Activated CD8-positive, alpha-beta memory T cell treated with anti-CD3 and anti-CD28 coated beads for 4 hours (primary cell): ENCODE results near the gene CDX1.

Experiments
- DNase-seq, 2 donors: peaks; one replicate each; pipeline ENCODE4 v3.0.0-alpha.2; 2020; ENCODE audit warnings: low read depth in 2 of 2

Gene CDX1

DNA sequence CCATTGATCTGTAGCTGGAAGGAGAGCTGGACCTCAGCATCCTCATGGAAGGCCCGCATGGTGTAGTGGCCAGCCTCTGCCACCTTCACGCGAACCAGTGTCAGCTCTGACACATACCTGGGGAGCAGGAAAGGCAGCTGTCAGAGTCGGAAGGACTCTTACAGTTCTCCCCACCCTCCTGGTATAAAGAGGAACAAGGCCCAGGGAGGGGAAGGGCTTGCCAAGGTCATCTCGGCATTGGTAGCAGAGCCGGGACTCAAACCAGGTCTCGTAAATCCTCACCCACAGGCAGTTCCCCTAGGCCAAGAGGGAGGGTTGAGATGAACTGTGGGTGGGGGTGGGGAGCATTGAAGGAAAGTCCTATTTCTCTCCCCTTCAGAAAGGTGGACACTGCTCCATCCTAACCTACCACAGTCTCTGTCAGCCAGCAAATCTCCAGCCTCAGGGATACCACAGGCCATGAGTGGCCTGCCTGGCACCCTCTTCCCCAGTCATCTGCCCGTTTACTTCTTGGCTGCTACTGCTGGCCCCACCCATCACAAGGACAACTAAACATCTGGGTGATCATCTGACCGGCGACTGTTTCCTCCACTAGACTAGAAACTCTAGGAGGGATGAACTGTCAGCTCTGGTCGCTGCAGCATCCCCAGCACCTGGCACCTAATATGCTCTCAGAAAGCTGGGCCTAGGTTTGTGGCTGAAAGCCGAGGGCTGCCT, 34.4 kb upstream of the CDX1 start:
- no peak for DNase-seq

DNA sequence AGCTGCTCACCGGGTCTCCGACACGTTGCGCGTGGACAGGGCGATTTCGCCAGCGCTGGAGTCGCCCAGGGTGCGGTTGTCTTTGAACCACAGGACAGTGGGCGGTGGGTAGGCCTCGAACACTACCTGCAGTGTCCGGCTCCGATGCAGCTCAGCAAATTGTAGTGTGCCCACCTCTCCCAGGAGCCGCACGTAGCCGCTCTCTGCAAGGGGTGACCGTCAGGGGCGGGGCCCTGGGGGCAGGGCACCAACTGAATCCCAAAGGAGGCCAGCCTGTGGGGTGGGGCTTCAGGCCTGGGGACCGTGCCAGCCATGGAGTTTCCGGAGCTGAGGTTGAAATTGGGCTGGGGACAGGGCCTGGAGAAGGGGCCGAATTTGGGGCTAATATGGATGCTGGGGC, 33.8 kb upstream of the CDX1 start:
- DNase-seq: no peak

DNA sequence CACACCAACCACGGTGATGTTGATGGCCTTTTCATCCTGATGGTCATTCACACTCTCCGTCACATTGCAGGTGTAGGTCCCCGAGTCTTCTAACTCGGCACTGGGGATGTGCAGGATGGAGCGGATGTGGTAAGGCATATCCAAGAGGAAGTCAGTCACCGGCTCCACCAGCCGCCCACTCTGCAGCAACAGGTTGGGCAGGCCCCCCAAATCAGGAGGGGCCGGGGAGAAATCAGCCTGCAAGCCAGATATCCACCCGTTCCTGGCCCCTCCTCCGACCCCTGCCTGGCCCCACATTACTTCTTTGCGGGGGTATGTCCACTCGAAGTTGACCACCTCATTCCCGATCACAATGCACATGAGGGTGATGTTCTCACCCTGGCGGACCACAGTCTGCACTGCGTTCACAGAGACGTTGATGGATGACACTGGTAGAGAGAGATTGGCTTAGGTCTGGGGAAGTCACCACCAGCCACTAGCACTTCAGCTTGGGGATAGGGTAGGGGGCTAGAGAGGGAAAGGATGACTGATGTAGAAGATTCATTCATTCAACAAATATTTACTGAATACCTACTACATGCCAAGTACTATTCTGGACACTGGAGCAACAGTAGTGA, 32.9 kb upstream of the CDX1 start:
- DNase-seq: no peak

DNA sequence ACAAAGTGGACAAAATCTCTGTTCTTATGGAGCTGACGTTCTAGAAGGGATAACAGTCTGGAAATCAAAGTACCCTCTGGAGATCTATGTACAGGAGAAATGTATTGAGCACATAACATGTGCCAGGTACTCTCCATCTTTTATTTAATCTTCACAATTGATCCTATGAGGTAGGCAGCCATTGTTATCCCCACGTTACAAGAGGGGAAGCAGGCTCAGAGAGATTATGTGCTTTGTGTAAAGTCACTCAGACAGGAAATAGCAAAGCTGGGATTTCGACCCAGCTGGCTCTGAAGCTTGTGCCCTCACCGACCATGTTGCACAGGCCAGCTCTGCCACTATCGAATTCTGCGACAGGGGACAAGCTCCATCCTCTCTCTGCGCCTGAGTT, 32.4 kb upstream of the CDX1 start:
- DNase-seq: no peak

DNA sequence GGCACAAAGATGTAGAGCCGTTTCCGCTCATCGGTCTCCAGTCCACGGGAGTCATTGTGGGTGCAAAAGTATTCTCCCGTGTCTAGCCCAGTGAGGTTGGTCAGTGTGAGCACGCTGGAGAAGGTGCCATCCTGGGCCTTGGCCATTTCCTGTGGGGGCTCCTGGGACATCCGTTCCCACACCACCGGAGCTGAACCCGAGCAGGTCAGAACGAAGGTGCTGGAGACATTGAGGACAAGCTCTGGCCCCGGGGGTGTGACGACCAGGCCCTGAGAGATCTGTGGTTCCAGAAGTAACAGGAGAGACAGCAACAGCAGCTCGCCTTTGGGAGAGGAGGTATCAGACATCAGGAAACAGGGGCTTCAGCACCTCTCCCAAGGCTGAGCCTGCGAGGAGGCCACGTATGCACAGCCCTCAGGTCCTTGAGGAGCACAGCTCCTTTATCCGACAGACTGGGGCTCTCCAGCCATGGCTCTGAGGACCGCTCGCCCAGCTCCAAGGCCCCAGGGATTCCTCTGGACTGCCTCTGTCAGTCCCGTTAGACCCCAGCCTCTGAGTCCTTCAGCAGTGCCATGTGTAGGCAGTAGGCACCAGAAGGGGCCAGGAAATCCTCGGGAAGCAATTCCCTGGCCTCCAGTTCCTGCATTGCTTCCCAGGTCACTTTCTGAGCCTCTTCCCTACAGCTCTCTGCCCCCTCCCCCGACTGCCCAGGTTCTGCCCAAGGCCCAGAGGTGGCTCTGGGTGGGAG, 30.8 kb upstream of the CDX1 start:
- DNase-seq: no peak

DNA sequence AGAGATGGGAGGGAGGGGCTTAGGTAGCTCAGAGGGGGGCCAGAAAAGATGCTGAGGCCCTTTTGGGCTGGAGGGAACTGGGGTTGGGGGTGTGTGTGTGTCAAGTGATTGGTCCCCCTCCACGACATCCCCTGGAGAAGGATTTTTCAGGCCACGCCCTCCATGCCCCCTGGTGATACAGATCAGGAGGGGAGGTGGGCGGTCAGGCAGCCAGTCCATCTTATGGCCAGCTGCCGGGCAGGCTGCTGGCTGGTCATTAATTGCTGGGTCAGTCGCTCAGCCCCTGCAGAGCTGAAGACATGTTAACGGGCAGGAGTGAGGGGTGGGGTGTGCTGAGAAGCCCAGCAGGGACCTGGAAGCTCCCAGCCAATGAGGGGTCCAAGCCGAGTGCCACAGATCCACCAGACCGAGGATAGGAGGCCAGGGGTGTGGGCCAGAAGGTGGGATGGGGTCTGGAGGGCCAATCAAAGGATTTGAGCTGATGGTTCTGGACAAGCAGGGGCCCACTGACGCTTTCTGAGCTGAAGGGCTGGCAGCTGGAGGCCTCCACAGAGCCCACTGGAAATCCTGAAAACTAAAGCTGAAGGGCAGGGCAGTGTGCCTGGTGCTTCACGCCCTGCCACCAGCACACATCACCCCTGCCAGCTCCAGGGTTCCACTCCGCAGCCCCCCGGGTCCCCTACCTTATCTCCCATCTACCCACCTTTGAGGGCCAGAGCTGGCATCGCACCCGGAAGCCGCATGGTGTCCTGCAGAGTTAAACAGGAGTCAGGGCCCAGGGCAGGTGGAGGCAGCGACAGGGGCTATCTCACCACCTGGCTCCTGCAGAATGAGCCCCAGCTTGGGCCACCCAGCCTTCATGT, 30.0 kb upstream of the CDX1 start:
- no peak for DNase-seq

DNA sequence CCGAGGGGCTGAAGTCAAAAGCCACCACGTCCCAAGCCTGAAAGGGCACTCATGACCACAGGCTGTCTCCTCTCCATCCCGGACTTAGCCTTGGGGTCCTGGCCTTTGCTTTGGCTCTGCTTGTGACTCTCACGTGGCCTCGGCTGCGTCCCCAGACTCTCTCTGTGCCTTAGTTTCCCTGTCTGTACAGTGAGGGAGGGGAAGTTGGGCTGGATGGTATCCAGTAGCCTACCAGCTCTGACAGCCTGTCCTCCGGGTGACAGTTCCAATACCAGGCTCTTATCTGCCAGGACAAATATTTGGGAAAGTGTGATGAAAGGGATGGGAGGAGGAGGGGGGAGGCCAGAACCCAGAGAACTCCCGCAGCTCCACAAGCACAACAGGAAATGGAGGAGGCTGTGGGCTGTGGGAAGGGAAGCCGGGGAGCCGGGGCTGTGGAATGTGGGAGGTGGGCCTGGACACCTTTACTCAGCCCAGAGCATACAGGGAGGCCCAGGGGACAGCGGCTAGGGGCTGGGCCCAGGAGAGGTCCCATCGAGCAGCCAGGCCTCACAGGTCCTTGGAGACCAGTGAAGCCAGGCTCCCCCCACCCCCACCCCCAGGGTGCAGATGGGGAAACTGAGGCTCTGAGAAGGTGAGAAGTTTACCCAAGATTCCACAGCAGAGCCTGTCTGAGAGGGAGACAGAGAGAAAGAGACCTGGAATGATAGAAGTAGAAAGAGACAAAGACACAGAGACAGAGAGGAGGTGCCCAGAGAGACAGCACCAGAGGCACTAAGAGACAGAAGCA, 29.2 kb upstream of the CDX1 start:
- DNase-seq: no peak

DNA sequence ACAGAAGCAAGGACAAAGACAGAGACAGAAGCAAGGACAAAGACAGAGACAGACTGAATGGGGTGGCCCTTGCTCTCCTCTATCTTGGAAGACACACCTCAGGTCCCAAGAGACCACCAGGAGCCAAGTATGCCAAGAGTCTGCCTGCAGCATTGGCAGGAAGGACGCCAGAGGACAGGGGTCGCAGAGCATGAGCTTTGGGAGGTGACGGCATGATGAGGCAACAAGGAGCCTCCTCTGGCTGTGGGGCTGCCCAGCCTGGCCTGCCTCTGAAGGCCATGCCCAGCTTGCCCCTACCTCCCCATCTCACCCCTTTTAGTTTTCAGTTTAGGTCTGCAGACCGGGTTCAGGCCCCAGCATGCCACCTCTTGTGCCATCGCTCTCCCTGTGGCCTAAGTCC, 28.6 kb upstream of the CDX1 start:
- no peak for DNase-seq

DNA sequence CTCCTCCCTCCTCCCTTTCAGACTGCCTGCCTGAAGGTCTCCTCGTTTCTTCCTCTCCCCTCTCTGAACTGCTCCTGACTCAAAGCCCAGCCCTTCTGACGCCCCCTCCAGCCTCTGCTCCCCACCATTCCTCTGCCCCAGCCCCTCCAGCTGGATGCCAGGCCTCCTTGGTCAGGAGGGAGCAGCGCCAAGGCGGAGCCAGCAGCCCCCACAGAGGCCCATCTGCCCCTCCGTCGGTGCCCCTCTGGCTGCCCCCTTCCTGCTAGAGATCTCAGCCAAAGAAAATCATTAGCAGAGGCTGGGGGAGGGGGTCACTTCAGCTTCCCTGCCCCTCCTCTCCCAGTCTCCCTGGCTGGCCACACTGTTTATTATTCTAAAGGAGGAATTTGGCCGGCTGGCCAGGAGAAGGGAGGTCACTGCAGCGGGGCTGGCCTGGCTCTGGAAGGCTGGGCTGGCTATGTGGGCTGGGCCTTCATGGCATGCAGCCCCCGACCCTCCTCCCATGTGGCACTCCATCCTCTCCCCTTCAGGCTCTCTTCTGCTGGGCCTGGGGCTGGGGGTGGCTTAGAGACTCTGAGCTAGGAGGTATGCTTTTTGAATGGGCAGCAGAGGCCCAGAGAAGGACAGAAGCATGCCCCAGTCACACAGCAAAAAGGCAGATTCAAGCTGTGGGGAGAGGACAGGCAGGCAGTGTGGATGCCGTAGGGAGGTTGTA, 27.9 kb upstream of the CDX1 start:
- DNase-seq: no peak

DNA sequence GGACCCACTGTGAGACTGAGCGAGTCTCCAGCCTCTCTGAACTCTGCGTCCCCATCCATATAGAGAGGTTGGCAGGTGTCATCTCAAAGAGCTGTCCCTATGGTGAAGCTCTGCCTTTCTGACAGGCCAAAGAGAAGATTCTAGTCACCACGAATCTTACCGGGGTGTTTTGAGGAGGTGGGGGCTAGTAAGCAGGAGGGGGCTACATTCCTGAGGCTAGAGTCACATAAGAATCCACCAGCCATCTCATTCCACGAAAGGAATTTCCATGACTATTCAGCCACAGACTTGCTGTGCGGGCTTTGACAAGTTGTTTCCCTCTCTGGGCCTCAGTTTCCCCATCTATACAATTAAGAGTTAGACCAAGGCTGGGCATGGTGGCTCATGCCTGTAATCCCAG, 27.2 kb upstream of the CDX1 start:
- no peak for DNase-seq

DNA sequence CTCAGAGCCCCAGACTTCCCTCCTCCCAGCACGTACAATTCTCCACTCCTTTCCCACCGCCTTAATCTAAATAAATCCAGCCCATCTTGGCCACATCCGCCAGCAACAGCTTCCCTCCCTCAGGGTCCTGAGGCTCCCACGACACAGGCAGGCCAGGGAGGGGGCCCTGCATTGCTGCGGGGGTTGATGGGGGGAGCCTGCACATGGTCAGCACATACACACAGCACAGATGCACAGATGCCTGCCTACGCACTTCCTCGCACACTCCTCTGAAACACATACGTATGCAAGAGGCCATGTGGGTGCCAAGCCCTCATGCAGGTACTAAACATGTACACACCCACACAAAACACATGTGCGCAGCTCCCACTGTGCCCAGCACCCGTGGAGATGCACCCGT, 25.7 kb upstream of the CDX1 start:
- DNase-seq: no peak

DNA sequence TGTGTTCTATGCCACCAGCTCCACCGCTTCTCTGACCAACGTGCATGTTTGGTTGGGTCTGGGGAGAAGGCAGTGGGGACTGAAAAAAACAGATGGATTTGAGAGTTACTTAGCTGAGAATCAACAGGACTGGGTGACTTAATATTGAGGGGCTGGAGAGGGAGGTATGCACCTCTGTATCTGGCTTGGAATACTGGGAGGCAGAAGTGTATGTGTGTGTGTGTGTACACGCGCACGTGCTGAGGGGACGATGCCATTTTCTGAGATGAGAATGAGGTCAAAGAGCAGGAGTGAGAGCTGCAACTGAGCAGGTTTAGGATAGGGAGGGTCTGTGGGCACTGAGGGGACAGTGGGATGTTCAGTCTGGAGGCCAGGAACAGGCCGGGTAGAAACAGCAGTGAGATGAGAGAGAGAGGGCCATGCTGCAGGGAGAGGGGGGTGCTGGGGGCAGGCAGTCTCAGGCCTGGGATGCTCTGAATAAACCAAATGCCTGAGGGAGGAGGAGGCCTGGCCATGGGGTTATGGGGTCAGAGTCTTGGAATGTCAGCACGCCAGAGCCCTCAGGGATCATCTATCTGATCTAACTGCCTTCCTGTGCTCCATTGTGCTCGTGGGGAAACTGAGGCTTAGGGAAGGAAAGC, 24.9 kb upstream of the CDX1 start:
- no peak for DNase-seq

DNA sequence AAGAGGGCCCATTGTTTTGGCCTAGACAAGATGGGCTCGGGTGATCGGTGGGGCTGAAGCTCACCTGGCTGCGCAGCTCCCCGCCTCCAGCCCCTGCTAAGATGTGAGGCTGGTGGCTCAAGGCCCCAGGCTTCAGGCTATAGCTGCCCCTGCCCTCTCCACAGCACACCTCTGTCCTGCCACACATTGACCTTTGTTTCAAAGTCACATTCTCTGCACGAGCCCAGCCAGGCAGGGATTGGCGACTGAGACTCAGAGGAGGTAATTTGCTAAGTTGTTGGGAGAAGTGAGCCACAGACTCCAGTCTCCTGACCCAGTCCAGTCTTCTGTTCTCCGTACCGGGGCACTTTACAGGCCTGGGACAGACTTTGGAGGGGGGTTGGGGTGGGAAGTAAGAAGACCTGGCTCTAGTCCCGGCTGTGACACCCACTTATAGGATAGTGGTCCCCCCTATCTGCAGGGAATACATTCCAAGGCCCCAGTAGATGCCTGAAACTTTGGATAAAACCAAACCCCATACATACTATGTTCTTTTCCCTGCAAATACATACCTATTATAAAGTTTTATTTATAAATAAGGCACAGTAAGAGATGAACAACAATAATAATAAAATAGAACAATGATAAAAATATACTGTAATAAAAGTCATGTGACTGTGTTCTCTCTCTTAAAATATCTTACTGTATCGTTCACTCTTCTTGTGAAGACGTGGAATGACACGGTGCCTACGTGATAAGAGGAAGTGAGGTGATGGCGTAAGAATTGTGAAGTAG, 24.2 kb upstream of the CDX1 start:
- DNase-seq: no peak

DNA sequence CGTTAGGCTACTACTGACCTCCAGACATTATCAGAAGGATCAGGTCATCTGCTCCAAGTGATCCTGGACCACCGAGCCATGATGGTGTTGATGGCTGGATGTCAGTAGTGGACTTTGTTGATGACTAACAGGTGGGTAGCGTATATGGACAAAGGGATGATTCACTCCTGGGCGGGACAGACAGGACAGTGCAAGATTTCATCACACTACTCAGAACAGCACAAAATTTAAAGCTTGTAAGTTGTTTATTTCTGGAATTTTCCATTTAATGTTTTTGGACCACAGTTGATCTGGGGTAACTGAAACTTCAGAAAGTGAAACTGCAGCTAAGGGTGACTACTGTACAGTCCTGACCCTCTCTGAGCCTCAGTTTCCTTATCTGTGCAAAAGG, 23.6 kb upstream of the CDX1 start:
- no peak for DNase-seq

DNA sequence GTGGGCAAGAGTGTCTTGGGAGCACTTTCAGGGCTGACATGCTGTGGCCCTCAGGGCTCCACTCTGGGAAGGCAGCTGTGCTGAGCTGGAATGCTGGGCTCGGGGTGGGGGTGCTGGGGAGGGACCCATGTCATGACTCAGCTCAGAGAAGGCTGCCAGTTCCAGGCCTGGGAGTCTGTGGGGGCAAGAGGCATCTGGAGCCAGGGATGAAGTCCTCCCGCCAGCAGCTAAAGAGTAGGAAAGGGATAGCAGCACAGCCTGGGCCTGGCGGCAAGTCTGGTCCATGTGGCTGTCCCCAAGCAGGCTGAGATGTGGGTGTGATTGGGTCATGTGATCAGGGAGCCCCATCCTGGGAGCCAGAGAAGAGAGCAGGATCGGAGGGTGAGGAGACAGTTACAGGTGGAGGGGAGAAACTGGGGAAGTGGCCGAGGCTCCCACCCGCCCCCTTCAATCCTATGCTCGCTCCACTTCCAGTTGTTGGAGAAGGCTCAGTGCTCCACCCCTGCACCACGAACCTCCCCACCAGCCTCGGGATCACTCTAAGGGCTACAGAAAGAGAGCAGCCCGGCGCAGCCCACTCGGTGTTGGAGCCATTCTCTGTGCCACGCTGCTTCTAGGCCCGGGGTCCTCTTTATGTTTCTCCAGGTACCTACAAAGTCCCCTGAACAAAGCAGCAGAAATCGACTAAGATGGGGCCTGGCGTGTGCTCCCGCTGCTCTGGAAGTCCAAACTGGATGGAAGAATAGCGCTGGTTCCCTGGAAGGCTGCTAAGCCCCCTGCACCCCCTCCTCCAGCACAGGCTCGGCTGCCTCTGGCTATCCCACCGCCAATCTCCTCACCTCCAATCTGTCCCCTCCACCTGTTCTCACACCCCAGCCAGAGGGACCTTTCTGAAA, 23.0 kb upstream of the CDX1 start:
- DNase-seq: no peak

DNA sequence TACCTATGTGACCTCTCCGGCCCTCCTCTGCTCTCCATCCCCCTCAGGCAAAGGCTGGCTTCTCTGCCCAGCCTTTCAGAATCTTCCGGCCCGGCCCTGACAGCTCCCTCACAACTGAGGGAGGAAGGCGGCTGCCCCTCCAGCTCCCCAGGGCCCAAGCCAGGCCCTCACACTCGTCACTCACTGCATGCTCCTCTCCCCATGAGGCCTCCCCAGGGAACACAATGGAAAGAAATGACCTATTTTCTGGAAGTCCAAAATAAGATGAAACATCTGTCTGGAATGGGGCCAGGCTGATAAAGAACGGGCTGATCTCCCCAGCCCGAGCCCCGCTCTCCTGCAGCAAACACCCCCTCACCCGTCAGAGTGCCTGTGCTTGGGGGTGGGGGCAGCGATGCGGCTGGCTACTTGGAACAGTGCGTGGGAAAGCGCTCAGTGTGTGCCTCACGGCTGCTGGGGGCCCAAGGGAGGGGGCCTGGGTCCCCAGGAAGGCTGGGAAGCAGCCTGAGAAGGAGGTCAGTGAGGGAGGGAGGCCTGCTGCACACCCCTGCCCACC, 22.3 kb upstream of the CDX1 start:
- DNase-seq: no peak

DNA sequence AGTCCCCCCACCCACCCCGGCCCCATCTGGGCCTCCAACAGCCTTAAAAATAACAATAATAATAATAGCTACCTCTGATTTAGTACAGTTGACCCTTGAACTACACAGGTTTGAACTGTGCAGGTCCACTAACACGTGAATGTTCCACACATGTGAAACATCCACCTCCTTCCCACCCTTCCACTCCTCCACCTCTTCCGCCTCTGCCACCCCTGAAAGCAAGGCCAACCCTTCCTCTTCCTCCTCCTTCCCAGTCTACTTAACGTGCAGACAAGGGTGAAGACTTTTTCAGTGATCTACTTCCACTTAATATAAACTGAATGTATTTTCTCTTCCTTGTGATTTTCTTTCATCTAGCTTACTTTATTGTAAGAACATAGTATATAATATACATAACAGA, 21.7 kb upstream of the CDX1 start:
- DNase-seq: no peak

DNA sequence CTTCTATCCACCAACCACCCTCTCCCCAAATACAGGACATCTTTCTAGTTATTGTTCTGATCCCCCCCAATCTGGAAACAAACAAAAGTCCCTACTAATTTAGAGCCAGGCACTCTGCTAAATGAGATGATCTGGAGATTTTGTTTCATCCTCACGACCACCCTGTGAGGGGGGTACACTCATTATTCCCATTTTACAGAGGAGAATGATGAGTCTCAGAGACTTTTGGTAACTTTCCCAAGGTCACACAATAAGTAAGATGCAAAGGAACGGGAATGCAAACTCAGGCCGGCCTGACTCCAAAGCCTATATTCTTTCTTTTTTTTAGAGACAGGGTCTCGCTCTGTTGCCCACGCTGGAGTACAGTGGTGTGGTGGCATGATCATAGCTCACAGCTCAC, 20.3 kb upstream of the CDX1 start:
- no peak for DNase-seq
